GM21717 (cell line): ENCODE results near the gene FERMT2.
"Not testable (repeated sequence)": the region's sequence is repeated elsewhere in the genome, so short reads cannot be mapped to it uniquely, and the experiment has no call there.

Experiments
- ATAC-seq: cut with Tn5 transposase; IDR thresholded peaks from one replicate; pipeline ENCODE4 v1.9.1; 2021; ENCODE audit warnings: mild to moderate bottlenecking, moderate library complexity; ENCODE audit not compliant: unreplicated experiment

FERMT2 gene

DNA sequence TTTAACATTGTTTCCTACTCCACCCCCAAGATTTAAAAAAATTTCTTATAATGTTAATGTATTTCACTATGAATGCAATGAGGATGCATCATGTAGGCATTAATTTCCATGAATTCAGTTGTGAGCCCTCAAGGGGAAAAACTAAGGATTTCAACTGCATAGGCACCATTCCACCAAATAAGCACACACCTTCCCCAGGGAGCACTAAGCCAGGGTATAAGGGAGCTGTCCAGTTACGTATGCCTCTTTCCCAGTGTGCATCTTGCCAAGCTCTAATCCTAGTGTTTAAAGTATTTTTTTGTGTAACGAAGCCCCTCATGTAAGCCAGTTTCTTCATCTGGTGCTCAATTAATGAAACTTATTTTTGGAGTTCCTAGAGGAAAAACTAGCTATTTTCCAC, 6.6 kb downstream of the FERMT2 start:
- ATAC-seq = no peak

DNA sequence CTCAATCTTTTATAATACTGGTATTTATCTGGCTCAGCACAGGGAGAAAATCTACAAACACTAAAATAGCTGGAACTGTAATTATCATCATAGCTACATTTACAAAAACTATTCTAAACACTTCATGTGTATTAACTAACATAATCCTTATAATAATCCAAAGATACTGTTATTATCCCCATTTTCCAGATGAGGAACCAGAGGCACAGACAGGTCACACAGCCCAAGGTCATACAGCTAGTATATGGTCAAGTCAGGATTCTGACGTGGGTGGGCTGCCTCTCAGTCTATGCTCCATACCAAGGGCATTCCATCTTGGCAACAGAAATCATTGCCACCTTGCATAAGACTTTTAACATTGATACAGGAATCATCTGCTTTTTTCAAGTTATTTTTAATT, 11.4 kb downstream of the FERMT2 start:
- no peak for ATAC-seq

DNA sequence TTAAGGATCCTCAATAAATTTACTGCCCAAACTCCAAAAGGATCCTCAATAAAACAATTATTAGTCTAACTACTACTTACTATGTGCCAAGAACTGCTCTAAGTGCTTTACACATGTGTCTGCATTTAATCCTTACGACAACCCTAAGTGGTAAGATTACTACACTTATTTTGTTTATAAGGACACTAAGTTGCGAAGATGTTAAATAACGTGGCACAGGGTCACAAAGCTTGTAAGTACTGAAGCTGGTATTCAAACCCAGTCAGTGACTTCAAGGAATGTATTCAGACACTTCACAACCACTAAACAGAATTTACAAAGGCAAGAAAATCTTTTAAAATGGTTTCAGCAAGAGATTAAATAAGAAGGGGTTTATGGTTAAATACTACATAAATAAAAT, 13.0 kb downstream of the FERMT2 start:
- ATAC-seq = no peak

DNA sequence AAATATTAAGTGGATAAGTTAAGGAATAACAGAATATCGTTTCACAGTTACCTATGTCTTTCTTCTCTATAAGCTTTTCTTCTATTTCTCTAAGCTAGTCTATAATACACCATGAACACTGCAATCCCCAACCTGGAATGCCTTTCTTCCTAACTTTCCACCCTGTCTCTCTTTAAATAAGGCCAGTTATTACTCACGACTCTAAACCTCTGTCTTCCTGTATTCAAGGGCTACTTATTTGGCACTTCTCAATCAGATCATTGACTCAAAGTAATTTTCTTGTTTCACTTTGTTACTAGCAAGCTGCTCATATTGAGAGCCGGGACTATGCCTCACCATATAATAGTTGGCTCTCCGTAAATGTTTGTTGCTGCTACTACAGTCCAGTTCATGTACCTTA, 13.5 kb downstream of the FERMT2 start:
- no peak for ATAC-seq

DNA sequence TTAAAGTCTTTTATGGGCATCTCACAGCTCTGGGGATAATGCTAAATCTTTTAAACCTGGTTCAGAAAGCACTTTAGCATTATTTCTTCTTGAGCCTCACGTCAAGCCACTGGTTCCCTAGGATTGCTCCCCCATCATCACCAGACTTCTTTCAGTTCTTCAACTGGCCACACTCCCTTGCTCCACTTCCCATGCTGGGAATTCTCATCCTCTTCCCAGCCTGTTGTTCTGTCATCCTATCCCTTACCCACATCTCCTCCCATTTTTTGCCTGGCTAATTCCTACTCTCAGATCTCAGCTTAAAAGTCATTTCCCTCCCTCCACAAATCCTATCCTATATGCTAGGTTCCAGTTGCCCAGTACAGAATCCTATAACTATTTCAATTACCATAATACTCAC, 14.4 kb downstream of the FERMT2 start:
- ATAC-seq = no peak

DNA sequence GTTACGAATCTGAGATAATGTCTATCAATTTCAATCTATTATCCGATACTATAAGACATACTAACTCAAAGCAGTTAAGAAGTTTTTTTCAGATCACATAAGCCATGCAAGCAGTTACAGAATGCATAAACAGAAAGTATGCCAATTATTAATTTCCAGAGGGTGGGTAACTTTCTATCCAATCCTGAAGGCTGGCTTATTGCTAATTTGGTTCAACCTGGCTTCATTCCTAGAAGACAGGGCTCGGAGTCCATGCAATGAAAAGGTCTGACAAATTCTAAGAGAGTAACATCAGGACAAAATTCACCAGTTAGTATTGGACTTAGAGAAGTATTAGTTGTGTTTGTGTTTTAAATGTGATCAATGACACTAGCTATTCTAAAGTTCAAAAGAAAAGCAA, 15.0 kb downstream of the FERMT2 start:
- no peak for ATAC-seq

DNA sequence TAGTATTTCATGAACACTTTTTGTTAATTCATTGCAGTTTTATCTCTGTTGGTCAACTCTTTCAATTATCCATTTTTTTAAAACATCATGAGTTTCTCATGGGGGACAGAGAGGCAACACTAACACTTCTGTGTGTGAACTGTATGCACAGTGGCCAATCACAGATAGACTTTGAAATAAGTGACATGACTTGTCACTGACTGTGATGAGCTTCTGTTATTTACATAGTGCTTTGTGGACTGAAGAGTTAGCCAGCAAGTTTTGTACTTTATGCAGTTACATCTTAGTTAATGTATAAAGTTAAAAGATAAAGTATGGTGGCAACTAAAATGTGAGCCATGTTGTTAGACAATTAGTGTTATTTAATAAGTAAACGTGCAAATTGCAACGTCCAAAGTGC, 16.1 kb downstream of the FERMT2 start:
- ATAC-seq = no peak

DNA sequence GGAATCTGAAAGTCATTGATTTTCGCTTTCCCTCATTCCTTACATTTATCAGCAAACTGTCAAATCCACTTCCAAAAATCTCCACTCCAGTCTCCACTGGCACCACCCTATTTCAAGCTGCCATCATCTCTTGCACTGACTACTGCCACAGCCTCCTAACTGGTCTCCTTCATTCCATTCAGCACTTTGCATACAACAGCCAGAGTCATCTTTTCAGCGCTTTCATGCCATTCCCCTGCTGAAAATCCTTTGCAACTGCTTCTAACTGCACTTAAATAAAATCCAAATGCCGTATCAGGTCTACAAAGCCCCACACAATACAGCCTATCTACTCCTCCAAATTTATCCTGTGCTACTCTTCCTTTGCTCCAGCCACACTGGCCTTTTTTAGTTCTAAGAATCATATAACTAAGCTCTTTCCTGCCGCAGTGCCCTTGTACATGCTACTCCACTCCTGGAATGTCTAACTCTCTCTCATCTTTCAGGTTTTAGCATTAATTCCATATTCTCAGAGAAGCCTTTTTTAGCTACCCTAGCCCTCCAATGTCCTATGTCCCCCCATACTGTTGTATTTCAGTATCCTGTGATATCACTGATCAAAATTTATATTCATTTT, 21.6 kb downstream of the FERMT2 start:
- no peak for ATAC-seq

DNA sequence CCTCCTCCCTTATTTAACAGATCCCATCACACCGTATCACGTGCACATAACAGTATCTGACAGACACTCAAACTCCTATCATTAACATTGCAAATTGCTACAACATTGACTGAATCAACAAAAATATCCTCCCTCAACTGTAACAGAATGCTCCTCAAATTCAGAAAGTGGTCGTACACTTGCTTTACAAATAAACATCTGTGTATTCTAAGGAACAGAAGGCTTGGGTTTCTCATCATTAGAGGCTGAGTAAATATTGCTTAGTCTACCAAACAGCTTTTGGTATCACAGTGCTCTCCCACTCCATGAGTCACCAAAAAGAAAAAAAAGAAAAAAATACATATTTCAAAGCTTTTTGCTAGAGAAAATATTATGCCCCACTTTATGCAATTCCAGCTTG, 23.9 kb downstream of the FERMT2 start:
- no peak for ATAC-seq

DNA sequence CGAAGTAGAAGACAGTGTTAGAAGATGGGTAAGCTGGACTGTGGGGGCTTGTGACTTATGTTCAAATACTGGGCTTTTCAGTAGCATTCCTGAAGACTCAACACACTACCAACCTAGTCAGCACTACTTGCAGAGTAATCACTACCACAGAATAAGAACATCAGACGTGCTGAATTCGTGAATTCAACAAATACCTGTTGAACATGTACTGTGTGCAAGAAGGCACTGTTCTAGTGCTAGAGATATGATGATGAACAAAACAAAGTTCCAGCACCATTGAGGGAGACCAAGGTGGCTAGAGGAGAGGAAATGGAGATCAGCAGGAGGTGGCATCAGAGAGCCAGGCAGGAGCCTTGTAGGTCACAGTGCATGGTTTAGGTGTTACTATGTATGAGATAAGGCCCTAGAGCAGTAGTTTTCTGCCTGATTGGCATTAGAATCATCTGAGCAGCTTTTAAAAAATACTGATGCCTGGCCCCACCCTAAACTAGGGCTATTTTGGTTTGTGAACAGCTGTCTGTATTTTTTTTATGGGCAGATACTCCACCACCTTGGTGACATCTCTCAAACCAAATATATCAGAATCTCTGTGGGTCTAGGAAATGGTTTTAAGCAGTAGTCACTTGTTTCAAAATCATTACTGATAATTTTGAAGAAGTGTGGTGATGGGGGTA, 26.8 kb downstream of the FERMT2 start:
- ATAC-seq = no peak

DNA sequence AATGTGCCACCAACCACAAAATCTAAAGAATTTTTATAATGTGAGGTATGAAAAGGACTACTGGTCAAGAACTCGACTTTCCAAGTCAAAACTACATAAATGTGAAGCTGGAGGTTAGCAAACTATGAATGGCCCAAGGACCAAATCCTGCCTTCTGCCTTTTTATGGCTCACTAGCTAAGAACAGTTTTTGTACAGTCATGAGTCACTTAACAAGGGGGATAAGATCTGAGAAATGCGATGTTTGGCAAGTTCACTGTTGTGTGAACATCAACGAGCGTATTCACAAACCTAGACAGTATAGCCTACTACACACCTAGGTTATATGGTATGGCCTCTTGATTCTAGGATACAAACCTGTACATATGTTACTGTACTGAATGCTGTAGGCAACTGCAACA, 28.2 kb downstream of the FERMT2 start:
- no peak for ATAC-seq

DNA sequence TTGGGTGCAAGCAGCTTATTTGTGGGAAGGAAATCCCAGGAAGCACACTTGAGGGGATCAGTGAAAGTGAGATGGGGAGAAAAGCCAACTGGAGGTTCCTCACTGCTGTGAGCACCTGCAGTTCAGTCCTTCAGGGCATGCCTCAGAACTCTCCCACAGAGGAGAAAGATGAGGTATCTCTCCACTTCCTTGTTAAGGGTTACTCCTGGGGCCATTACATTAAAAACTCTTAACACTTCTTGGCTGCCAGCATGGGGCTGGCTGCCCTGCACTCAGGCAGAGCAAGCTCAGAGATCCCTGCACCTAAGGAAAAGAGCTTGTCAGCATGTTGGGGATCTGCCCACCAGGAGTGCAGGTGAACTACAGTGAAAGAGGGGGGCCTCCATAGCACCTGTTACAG, 28.8 kb downstream of the FERMT2 start:
- no peak for ATAC-seq

DNA sequence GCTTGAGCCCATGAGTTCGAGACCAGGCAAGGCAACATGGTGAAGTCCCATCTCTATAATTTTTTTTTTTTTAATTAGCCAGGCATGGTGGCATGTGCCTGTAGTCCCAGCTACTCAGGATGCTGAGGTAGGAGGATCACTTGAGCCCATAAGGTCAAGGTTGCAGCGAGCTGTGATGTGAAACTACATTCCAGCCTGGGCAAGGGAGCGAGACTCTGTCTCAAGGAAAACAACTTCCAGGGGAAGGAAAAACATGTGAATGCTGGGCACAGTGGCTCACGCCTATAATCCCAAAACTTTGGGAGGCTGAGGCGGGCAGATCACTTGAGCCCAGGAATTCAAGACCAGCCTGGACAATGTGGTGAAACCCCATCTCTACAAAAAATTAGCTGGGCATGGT, 30.4 kb downstream of the FERMT2 start:
- ATAC-seq = not testable (repeated sequence)

DNA sequence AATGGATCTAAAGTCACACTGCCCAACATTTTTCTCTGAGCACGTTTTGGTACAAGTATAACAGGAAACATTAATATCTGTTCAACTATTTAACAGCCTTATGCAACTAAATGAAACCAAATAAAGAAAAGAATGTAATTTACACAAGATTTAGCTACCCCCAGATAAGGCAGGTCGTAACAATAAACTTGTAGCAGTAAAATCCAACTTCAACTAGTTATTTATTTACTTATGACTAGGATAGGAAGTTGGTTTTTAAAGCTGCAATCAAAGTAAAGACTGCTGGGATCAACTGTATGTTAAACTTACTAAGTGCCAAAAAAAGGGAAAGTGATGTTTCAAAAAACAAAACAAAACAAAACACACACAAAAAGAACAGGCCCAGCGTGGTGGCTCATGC, 30.9 kb downstream of the FERMT2 start:
- ATAC-seq = no peak

DNA sequence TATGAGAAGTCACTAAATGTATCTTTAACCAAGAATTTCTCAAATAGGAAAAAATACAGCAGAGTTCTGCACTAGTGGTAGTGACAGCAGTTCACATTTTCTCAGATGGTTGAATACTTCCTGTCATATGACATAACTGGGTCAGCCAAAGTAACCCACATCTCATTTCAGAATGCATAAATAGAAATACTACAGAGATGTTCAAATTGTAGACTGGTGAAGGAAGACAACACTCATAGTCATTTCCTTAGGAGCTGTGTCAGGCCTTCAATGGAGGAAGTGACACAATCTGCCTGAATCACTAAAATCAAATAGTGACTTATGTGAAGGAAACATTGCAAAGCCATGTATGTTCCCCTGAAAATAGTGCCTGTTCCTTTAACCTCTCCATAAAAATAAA, 32.4 kb downstream of the FERMT2 start:
- peak; percentile 79 for ATAC-seq

DNA sequence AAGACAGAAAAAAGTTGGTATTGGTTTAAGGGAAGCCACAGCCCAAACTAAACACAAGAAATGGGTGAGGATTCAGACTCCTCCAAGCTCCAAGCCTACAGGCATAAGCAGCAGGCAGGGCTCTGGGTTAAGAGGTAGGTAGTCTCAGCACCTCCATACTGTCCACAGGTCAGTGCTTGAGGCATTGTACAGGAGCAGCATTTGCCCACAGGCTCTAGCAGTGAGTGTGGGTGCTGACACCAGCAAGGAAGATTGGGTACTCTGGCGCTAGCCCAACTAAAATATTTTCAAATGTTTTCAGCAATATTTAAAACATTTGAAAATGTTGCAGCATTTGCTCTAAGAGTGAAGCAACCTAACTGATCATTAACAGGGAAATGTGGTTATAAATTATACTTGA, 33.1 kb downstream of the FERMT2 start:
- no peak for ATAC-seq

DNA sequence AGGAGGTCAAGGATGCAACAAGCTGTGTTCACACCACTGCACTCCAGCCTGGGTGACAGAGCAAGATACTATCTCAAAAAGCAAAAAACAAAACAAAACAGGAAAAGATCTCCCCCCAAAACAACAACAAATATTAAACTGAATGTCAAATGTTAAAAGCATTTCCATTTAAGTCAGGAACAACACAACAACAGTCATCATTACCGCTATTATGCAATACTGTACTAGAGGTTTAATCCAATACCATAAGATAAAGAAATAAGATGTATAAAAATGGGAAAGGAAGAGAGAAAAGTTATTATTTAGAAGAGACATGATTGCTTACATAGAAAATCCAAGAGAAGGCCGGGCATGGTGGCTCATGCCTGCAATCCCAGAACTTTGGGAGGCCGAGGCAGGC, 36.6 kb downstream of the FERMT2 start:
- ATAC-seq = no peak

DNA sequence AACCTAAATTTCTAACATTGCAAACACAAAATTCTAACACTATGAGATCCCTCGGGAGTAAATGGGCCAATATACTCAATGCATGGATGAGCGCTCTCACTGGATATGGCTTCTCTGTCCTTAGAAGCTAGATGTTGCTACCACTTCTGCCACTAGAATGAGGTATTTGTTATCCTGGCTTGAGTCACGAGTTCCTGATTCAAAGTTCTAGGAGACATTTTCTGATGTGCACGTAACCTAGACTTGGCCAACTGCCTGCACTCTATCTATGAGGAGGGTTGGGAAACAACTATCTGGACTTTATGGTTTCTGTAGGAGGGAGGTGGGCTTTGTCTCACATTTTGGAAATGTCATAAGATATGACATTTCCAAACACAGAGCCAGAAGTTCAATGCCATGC, 37.6 kb downstream of the FERMT2 start:
- ATAC-seq = no peak

DNA sequence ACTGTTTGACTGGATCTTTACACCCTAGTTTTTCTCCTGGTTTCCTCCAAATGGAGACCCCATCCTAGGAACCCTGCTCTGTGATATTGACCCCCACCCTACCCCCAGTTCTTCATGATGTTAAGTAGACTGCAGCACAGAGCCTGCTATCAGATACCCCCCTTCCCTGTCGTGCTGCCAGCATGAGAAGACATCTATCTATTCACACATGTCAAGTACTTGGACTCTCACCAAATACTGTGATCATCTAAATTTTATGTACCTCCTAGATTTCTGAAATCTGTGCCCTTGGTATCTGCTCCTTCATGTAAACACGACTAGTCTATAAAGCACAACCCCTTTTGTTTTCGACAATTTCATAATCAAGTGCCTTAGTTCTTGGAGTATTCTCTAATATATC, 38.9 kb downstream of the FERMT2 start:
- no peak for ATAC-seq

DNA sequence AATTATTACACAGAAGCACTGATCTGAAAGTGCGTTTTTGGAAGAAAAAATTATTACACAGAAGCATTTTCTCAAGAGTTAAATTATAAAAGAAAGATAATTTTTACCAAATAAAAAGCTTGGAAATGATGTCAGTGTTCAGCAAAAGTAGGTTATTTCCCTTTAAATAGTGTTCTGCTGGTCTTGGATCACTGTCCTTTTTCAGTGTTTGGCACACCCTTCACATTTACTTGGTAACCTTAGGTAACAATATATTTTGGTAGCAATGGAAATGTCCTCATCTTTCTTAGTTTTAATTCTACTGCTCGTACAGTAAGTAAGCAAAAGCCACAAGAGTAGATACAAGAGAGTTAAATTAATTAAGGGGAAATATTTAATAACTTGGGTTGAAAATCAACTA, 40.3 kb downstream of the FERMT2 start:
- ATAC-seq = no peak

DNA sequence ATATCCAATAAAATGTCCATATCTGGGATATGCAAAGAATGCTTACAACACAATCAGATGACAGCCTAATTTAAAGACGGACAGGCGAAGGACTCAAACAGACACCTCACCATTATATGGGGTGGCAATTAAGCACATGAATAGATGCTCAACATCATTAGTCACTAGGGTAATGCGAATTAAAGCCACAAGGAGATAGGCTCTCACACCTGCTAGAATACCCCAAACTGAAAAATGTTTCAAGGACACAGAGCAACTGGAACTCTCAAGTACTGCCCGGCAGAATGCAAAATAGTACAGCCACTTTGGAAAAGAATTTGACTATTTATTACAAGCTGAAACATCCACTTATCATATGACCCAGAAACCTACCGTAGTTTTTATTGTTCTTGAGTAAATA, 42.9 kb downstream of the FERMT2 start:
- no peak for ATAC-seq

DNA sequence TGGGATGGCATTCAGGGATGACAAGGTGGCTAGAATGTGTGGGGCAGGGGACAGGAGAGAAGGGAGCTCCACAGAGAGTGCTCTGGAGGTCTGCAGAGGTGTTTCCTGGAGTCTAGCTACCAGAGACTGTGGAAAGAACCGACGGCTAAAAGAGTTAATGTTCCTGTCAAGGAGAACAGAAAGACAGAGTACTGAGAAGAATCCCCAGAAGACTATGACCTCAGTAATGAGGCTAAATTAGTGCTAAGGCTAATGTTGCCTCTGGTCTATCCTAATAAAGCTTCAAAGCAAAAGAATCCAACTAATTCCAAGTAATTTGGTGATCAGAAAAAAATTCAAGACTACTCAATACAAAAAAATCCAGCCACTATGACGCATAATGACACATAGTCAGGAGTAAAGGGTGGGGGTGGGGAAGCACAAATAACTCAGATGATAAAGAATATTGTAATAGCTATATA, 44.7 kb downstream of the FERMT2 start:
- no peak for ATAC-seq
